Measurements from ENCODE around the gene OXTR. TPM values are rescaled to one million over a fixed set of nuclear protein-coding genes. Genes with fewer than 3 reads are reported as not detected.

OXTR gene
- polyA plus RNA-seq, 1 donor: 2.2 TPM

GRCh38 chr3:8768364-8769087 is 887 bp downstream of the OXTR start:
- Histone ChIP-seq H3K36me3 (ENCODE audit: control insufficient read depth, insufficient read depth, low read length) (no peaks in the 10 kb centered on the region), H3K4me3 (ENCODE audit: low read length) (peak overlapping the region; percentile 27), H3K4me1 (ENCODE audit: control insufficient read depth, insufficient read depth, low read length) (peaks cover 11% of the 10 kb centered on the region), H3K9me3 (ENCODE audit: control insufficient read depth, low read depth, low read length) (peaks cover 5% of the 10 kb centered on the region), H3K27me3 (ENCODE audit: control insufficient read depth, insufficient read depth, low read length) (peaks cover 46% of the 10 kb centered on the region), H3K27ac (ENCODE audit: low read length) (no peak overlapping the region)
- WGBS (ENCODE audit: insufficient coverage, low lambda C conversion rate): no CpG with 5 or more reads among the region's 36 CpGs
- peak in 1 of 2 donors; percentile 44 for DNase-seq

DNA sequence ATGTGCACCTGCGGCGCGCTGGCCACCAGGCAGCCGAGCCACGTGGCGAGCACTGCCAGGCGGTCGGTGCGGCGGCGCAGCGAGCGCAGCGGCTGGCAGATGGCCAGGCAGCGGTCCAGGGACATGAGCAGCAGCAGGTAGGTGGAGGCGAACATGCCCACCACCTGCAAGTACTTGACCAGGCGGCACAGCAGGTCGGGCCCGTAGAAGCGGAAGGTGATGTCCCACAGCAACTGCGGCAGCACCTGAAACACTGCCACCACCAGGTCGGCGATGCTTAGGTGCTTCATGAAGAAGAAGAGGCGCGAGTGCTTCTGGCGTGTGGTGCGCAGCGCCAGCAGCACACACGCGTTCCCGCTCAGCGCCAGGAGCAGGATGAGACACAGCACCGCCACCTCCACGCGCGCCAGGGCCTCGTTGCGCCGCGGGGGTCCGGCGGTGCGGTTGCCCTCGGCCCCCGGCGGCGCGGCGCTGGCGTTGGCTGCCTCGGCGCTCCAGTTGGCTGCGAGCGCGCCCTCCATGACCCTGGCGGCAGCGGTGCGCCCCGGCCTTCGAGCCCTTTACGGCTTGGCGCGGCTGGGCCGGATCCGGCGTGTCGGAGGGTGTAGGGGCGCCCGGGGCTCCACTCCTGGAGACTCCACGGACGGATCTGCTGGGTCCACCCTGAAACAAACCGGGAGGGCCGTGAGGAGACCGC is 1.6 kb downstream of the OXTR start:
- Histone ChIP-seq H3K27ac (ENCODE audit: low read length) (no peak overlapping the region), H3K36me3 (ENCODE audit: control insufficient read depth, insufficient read depth, low read length) (no peaks in the 10 kb centered on the region), H3K27me3 (ENCODE audit: control insufficient read depth, insufficient read depth, low read length) (peaks cover 46% of the 10 kb centered on the region), H3K4me1 (ENCODE audit: control insufficient read depth, insufficient read depth, low read length) (peaks cover 11% of the 10 kb centered on the region), H3K4me3 (ENCODE audit: low read length) (peak overlapping the region; percentile 19), H3K9me3 (ENCODE audit: control insufficient read depth, low read depth, low read length) (peaks cover 5% of the 10 kb centered on the region)
- WGBS (ENCODE audit: insufficient coverage, low lambda C conversion rate): no CpG with 5 or more reads among the region's 74 CpGs
- peak; percentile 43 to 86 for DNase-seq

GRCh38 chr3:8767256-8767666 is 2.2 kb downstream of the OXTR start:
- H3K9me3 ChIP-seq (ENCODE audit: control insufficient read depth, low read depth, low read length): peaks cover 5% of the 10 kb centered on the region
- H3K27me3 ChIP-seq (ENCODE audit: control insufficient read depth, insufficient read depth, low read length): peaks cover 46% of the 10 kb centered on the region
- WGBS (ENCODE audit: insufficient coverage, low lambda C conversion rate): no CpG with 5 or more reads among the region's 37 CpGs

DNA sequence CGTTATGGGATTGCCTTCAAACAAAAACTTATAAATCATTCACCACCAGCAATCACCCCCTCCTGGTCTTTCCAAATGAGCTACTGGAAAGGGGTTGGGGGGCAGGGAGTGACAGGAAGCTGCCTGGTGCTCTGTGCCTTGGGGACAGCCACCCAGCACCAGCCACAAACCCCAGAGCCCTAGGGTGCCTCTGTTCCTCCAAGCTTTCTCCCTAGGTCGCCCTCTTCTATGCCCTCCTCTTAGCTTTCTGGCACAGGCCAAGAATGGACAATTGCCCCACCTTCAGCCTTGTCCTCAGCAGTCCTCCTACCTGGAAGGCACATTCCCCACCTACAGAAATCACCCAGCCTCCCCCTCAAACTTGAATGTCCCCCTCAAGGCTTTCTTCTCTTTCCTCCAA is 3.3 kb downstream of the OXTR start:
- H3K4me1 ChIP-seq (ENCODE audit: control insufficient read depth, insufficient read depth, low read length): peaks cover 11% of the 10 kb centered on the region
- no peak for DNase-seq
- H3K4me3 ChIP-seq (ENCODE audit: low read length): no peak overlapping the region
- no peaks in the 10 kb centered on the region for H3K36me3 ChIP-seq (ENCODE audit: control insufficient read depth, insufficient read depth, low read length)
- H3K27ac ChIP-seq (ENCODE audit: low read length): no peak overlapping the region
- H3K9me3 ChIP-seq (ENCODE audit: control insufficient read depth, low read depth, low read length): peaks cover 5% of the 10 kb centered on the region
- peaks cover 46% of the 10 kb centered on the region for H3K27me3 ChIP-seq (ENCODE audit: control insufficient read depth, insufficient read depth, low read length)
- WGBS (ENCODE audit: insufficient coverage, low lambda C conversion rate): 100% methylated on average over 1 of the region's 2 CpGs

More at GRCh38 chr3:8767256-8767666, 2.2 kb downstream of the OXTR start:
- no peak overlapping the region for H3K4me3 ChIP-seq (ENCODE audit: low read length)
- H3K27ac ChIP-seq (ENCODE audit: low read length): no peak overlapping the region
- H3K4me1 ChIP-seq (ENCODE audit: control insufficient read depth, insufficient read depth, low read length): peaks cover 11% of the 10 kb centered on the region
- no peak for DNase-seq
- no peaks in the 10 kb centered on the region for H3K36me3 ChIP-seq (ENCODE audit: control insufficient read depth, insufficient read depth, low read length)

GRCh38 chr3:8765528-8765927 is 3.9 kb downstream of the OXTR start:
- Histone ChIP-seq H3K9me3 (ENCODE audit: control insufficient read depth, low read depth, low read length) (peaks cover 5% of the 10 kb centered on the region), H3K4me3 (ENCODE audit: low read length) (no peak overlapping the region), H3K4me1 (ENCODE audit: control insufficient read depth, insufficient read depth, low read length) (peaks cover 11% of the 10 kb centered on the region), H3K27me3 (ENCODE audit: control insufficient read depth, insufficient read depth, low read length) (peaks cover 44% of the 10 kb centered on the region), H3K36me3 (ENCODE audit: control insufficient read depth, insufficient read depth, low read length) (no peaks in the 10 kb centered on the region), H3K27ac (ENCODE audit: low read length) (no peak overlapping the region)
- WGBS (ENCODE audit: insufficient coverage, low lambda C conversion rate): no CpG with 5 or more reads among the region's 4 CpGs
- no peak for DNase-seq

- Histone ChIP-seq H3K36me3 (ENCODE audit: control insufficient read depth, insufficient read depth, low read length) (no peaks in the 10 kb centered on the region), H3K4me1 (ENCODE audit: control insufficient read depth, insufficient read depth, low read length) (peaks cover 11% of the 10 kb centered on the region), H3K27ac (ENCODE audit: low read length) (no peak overlapping the region), H3K9me3 (ENCODE audit: control insufficient read depth, low read depth, low read length) (peaks cover 5% of the 10 kb centered on the region), H3K4me3 (ENCODE audit: low read length) (no peak overlapping the region), H3K27me3 (ENCODE audit: control insufficient read depth, insufficient read depth, low read length) (peaks cover 35% of the 10 kb centered on the region)
- no CpG with 5 or more reads among the region's 6 CpGs for WGBS (ENCODE audit: insufficient coverage, low lambda C conversion rate)
- no peak for DNase-seq
These were observed 4.9 kb downstream of the OXTR start for GRCh38 chr3:8764528-8764927.

- WGBS (ENCODE audit: insufficient coverage, low lambda C conversion rate): 100% methylated on average over 1 of the region's 11 CpGs
- Histone ChIP-seq H3K36me3 (ENCODE audit: control insufficient read depth, insufficient read depth, low read length) (no peaks in the 10 kb centered on the region), H3K4me1 (ENCODE audit: control insufficient read depth, insufficient read depth, low read length) (no peaks in the 10 kb centered on the region), H3K27me3 (ENCODE audit: control insufficient read depth, insufficient read depth, low read length) (peaks cover 18% of the 10 kb centered on the region), H3K9me3 (ENCODE audit: control insufficient read depth, low read depth, low read length) (no peaks in the 10 kb centered on the region), H3K4me3 (ENCODE audit: low read length) (no peak overlapping the region), H3K27ac (ENCODE audit: low read length) (no peak overlapping the region)
- DNase-seq: no peak
These were observed 6.6 kb downstream of the OXTR start for GRCh38 chr3:8762607-8763377.

DNA sequence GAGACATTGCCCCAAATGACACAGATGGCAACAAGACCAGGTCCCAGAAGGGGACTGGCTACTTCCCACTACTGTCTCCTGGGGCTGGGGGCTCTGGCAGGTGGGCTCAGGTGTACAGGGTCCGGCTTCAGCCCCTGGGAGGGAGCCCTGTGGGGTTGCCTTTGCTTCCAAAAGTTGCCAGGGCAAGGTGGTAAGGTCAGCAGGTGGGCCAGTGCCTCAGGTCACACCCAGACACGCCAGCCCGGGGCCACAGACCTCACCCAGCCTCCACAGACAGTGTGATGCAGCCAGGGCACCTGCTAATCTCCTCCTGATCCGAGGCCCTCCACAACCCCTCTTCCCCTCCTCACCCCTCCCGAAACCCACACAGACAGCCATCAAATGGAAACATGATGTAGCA is 7.5 kb downstream of the OXTR start:
- no peaks in the 10 kb centered on the region for H3K4me1 ChIP-seq (ENCODE audit: control insufficient read depth, insufficient read depth, low read length)
- no CpG with 5 or more reads among the region's 5 CpGs for WGBS (ENCODE audit: insufficient coverage, low lambda C conversion rate)
- no peaks in the 10 kb centered on the region for H3K36me3 ChIP-seq (ENCODE audit: control insufficient read depth, insufficient read depth, low read length)
- no peak for DNase-seq
- peaks cover 9% of the 10 kb centered on the region for H3K27me3 ChIP-seq (ENCODE audit: control insufficient read depth, insufficient read depth, low read length)
- no peaks in the 10 kb centered on the region for H3K9me3 ChIP-seq (ENCODE audit: control insufficient read depth, low read depth, low read length)
- H3K27ac ChIP-seq (ENCODE audit: low read length): no peak overlapping the region
- no peak overlapping the region for H3K4me3 ChIP-seq (ENCODE audit: low read length)

- DNase-seq: no peak
- Histone ChIP-seq H3K27me3 (ENCODE audit: control insufficient read depth, insufficient read depth, low read length) (no peaks in the 10 kb centered on the region), H3K27ac (ENCODE audit: low read length) (no peak overlapping the region), H3K9me3 (ENCODE audit: control insufficient read depth, low read depth, low read length) (no peaks in the 10 kb centered on the region), H3K4me3 (ENCODE audit: low read length) (no peak overlapping the region), H3K36me3 (ENCODE audit: control insufficient read depth, insufficient read depth, low read length) (no peaks in the 10 kb centered on the region), H3K4me1 (ENCODE audit: control insufficient read depth, insufficient read depth, low read length) (no peaks in the 10 kb centered on the region)
- WGBS (ENCODE audit: insufficient coverage, low lambda C conversion rate): no CpG with 5 or more reads among the region's 5 CpGs
These were observed 8.9 kb downstream of the OXTR start for GRCh38 chr3:8760506-8760905.

DNA sequence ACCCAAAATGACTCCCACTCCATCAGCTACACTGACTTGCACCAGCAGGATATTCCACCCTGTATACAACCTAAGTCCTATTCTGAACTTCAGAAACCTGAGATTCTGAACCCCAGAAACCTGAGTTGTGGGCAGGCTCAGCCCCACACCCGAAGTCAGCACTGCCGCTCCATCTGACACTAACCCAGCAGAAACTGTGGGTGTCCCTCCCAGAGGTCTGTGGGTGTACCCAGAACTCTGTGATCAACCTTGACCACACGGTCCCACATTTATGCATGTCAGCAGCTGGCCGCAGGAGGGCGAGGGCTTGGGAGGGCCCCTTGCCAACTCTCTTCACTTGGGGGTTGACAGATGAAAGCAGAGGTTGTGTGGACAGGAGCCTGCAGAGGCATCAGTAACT is 9.3 kb downstream of the OXTR start:
- Histone ChIP-seq H3K27me3 (ENCODE audit: control insufficient read depth, insufficient read depth, low read length) (no peaks in the 10 kb centered on the region), H3K4me1 (ENCODE audit: control insufficient read depth, insufficient read depth, low read length) (no peaks in the 10 kb centered on the region), H3K9me3 (ENCODE audit: control insufficient read depth, low read depth, low read length) (no peaks in the 10 kb centered on the region), H3K4me3 (ENCODE audit: low read length) (no peak overlapping the region), H3K36me3 (ENCODE audit: control insufficient read depth, insufficient read depth, low read length) (no peaks in the 10 kb centered on the region), H3K27ac (ENCODE audit: low read length) (no peak overlapping the region)
- no peak for DNase-seq
- WGBS (ENCODE audit: insufficient coverage, low lambda C conversion rate): no CpG with 5 or more reads among the region's 5 CpGs

Data from large intestine (tissue), 3 donors.